Endodermal cell (in vitro differentiated cells): ENCODE data around the gene JRKL. TPM values are rescaled to one million over a fixed set of nuclear protein-coding genes. Genes with fewer than 3 reads are reported as not detected.

Source experiments
- DNase-seq: peaks from one replicate; pipeline ENCODE4 v3.0.0-alpha.2; 2017
- H3K27ac ChIP-seq: 2 replicates; pipeline ENCODE4 v1.5.1; 2013; ENCODE audit warnings: mild to moderate bottlenecking, low read depth, low read length, moderate library complexity
- H3K27me3 ChIP-seq: 2 replicates; pipeline ENCODE4 v1.6.1; 2013; ENCODE audit warnings: mild to moderate bottlenecking, low read length, moderate library complexity; ENCODE audit not compliant: insufficient read depth, control insufficient read depth, poor library complexity, severe bottlenecking
- H3K36me3 ChIP-seq: 2 replicates; pipeline ENCODE4 v1.7.0; 2013; ENCODE audit warnings: mild to moderate bottlenecking, low read length, moderate library complexity; ENCODE audit not compliant: control insufficient read depth, insufficient read depth
- H3K4me1 ChIP-seq: one replicate; pipeline ENCODE4 v1.7.0; 2013; ENCODE audit warnings: low read length; ENCODE audit not compliant: control insufficient read depth, insufficient read depth
- H3K4me3 ChIP-seq: 2 replicates; pipeline ENCODE4 v1.5.1; 2013; ENCODE audit warnings: mild to moderate bottlenecking, low read length, moderate library complexity
- H3K9ac ChIP-seq: 2 replicates; pipeline ENCODE4 v1.6.1; 2013; ENCODE audit warnings: mild to moderate bottlenecking, low read length, moderate library complexity; ENCODE audit not compliant: poor library complexity, severe bottlenecking; ENCODE audit errors: extremely low read depth
- H3K9me3 ChIP-seq: 2 replicates; pipeline ENCODE4 v1.6.1; 2013; ENCODE audit warnings: mild to moderate bottlenecking, low read length, moderate library complexity; ENCODE audit not compliant: control insufficient read depth
- H3K27ac Mint-ChIP-seq: 2 replicates; pipeline ENCODE4 v1.8.0; 2020; ENCODE audit warnings: mixed read lengths
- H3K27me3 Mint-ChIP-seq: 2 replicates; pipeline ENCODE4 v1.8.0; 2021; ENCODE audit warnings: mild to moderate bottlenecking, mixed read lengths; ENCODE audit not compliant: insufficient read depth
- H3K36me3 Mint-ChIP-seq: 2 replicates; pipeline ENCODE4 v1.8.0; 2020; ENCODE audit warnings: low read depth, mixed read lengths
- H3K4me1 Mint-ChIP-seq: 2 replicates; pipeline ENCODE4 v1.8.0; 2020; ENCODE audit warnings: mixed read lengths
- H3K4me3 Mint-ChIP-seq: 2 replicates; pipeline ENCODE4 v1.8.0; 2020; ENCODE audit warnings: mild to moderate bottlenecking, moderate library complexity, mixed read lengths
- H3K9me3 Mint-ChIP-seq: 2 replicates; pipeline ENCODE4 v1.8.0; 2020; ENCODE audit warnings: mild to moderate bottlenecking, mixed read lengths
- WGBS, 2 experiments: methylation state at CpG; one replicate each; pipeline versions ENCODE4 v1.1.5 to v1.1.7; 2013; ENCODE audit warnings: missing lambda C conversion rate in 2 of 2, mixed read lengths in 1 of 2; ENCODE audit not compliant: insufficient coverage in 1 of 2, insufficient read length in 1 of 2; 5-methylcytosine and 5-hydroxymethylcytosine counted together
- total RNA-seq, 2 donors: library from RNA; stranded (reverse); fragmentation: NEBNext Ultra II Directional in 1 of 2; extraction: Animal tissue kit (Norgen Biotek cat#: 25700) in 1 of 2; gene quantifications; 2 replicates in 1 of 2; 3 replicates in 1 of 2; pipeline ENCODE4 v1.2.1, GENCODE V29; 2021
- TF ChIP-seq, protein P1 (sequence below): fragments of 200-600 bp; sonication (generic); conservative IDR thresholded peaks from 2 replicates; pipeline ENCODE4 v1.5.0; 2021; ENCODE audit warnings: antibody characterized with exemption, mild to moderate bottlenecking

Gene JRKL
- total RNA-seq, 2 donors from 2014 or later, result 6.2 to 8.4 TPM

DNA sequence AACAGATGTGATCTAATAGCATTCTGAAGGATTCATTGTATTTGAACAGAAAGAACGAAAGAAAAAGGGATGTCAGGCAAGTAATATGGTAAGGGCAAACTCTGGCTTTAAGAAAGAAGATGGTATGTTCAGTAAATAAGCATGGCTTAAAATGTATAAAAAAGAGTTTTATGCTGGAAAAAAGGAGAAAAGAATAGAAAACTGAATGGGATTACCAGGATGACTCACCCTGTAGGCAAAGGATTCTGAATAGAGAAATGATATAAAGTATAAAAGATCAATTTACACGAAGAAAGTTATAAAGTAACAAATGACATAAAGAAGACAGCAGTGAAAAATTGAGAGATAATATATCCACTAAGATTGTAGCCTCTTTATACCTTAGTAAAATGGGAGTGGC lies 4.6 kb upstream of the JRKL start:
- H3K4me1 ChIP-seq, result peaks cover 3% of the 10 kb centered on the region
- no peaks in the 10 kb centered on the region for H3K27me3 ChIP-seq
- H3K4me3 ChIP-seq, result no peak overlapping the region
- DNase-seq, result no peak
- no peaks in the 10 kb centered on the region for H3K27me3 Mint-ChIP-seq
- no peaks in the 10 kb centered on the region for H3K9me3 ChIP-seq
- peaks cover 5% of the 10 kb centered on the region for H3K4me1 Mint-ChIP-seq
- no peak overlapping the region for H3K27ac ChIP-seq
- peaks cover 11% of the 10 kb centered on the region for H3K36me3 Mint-ChIP-seq
- H3K9ac ChIP-seq, result no peak overlapping the region
- no peak overlapping the region for H3K4me3 Mint-ChIP-seq
- TF ChIP-seq, protein P1, sequence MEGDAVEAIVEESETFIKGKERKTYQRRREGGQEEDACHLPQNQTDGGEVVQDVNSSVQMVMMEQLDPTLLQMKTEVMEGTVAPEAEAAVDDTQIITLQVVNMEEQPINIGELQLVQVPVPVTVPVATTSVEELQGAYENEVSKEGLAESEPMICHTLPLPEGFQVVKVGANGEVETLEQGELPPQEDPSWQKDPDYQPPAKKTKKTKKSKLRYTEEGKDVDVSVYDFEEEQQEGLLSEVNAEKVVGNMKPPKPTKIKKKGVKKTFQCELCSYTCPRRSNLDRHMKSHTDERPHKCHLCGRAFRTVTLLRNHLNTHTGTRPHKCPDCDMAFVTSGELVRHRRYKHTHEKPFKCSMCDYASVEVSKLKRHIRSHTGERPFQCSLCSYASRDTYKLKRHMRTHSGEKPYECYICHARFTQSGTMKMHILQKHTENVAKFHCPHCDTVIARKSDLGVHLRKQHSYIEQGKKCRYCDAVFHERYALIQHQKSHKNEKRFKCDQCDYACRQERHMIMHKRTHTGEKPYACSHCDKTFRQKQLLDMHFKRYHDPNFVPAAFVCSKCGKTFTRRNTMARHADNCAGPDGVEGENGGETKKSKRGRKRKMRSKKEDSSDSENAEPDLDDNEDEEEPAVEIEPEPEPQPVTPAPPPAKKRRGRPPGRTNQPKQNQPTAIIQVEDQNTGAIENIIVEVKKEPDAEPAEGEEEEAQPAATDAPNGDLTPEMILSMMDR, result no peak
- WGBS, 2 experiments, result 82 to 94% methylated on average over 1 of the region's 2 CpGs
- H3K27ac Mint-ChIP-seq, result no peak overlapping the region
- no peaks in the 10 kb centered on the region for H3K9me3 Mint-ChIP-seq
- peaks cover 36% of the 10 kb centered on the region for H3K36me3 ChIP-seq

DNA sequence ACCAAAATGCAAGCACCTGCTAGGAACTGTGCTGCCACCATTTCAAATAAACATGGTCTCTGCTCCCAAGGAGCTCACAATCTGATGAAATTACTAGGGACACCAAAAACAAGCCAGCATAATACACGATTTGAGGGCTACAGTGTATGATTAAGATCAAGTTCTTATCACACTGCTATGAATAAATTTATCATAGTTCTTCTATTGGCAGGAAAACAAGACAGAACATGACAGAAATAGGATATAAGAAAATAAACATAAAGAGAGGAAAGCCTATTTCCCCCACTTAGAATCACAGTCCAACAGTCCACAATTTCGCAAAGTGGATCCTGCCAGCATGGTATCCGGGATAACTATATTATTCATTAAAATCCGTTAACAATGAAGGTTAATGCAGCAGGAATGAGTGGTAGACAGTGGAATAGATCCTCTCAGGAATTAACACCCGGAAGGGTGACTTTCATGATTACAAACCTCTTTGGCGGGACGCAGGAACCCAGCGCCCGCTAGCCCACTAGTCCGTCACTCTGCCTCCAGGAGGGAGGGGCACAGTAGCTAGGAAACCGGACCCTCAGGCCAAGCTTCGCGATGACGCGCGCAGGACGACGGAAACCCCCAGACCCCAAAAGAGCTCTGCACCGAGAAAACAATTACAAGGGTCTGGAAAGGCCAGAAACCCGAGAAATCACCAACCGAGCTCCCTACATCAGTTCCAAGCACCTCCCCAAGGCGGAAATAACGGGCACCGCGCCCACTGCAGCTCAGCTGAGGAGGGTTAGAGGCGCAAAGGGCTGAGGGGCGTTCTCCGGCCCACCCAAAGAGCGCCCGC lies 708 bp upstream of the JRKL start:
- H3K4me1 Mint-ChIP-seq, result peaks cover 8% of the 10 kb centered on the region
- peaks cover 3% of the 10 kb centered on the region for H3K4me1 ChIP-seq
- H3K9me3 Mint-ChIP-seq, result peaks cover 14% of the 10 kb centered on the region
- peak overlapping the region; percentile 97 for H3K27ac ChIP-seq
- H3K36me3 Mint-ChIP-seq, result peaks cover 19% of the 10 kb centered on the region
- peak overlapping the region; percentile 98 for H3K27ac Mint-ChIP-seq
- TF ChIP-seq, protein P1, result no peak
- peak overlapping the region; percentile 92 for H3K4me3 Mint-ChIP-seq
- DNase-seq, result no peak
- H3K9ac ChIP-seq, result peak overlapping the region; percentile 78
- no peaks in the 10 kb centered on the region for H3K27me3 Mint-ChIP-seq
- H3K9me3 ChIP-seq, result peaks cover 21% of the 10 kb centered on the region
- no peaks in the 10 kb centered on the region for H3K27me3 ChIP-seq
- peak overlapping the region; percentile 93 for H3K4me3 ChIP-seq
- 0 to 1% methylated on average over 5 to 30 of the region's 30 CpGs for WGBS, 2 experiments
- H3K36me3 ChIP-seq, result peaks cover 20% of the 10 kb centered on the region

GRCh38 chr11:96390488-96390792 lies 627 bp downstream of the JRKL start:
- Mint-ChIP-seq H3K4me1 (peaks cover 8% of the 10 kb centered on the region), H3K4me3 (peak overlapping the region; percentile 92), H3K9me3 (peaks cover 14% of the 10 kb centered on the region), H3K27me3 (no peaks in the 10 kb centered on the region), H3K27ac (peak overlapping the region; percentile 98), H3K36me3 (peaks cover 17% of the 10 kb centered on the region)
- no peak for DNase-seq
- Histone ChIP-seq H3K9me3 (peaks cover 21% of the 10 kb centered on the region), H3K4me1 (peaks cover 3% of the 10 kb centered on the region), H3K4me3 (peak overlapping the region; percentile 93), H3K27ac (peak overlapping the region; percentile 76), H3K27me3 (no peaks in the 10 kb centered on the region), H3K36me3 (peaks cover 13% of the 10 kb centered on the region), H3K9ac (peak overlapping the region; percentile 78)
- TF ChIP-seq, protein P1, result no peak
- WGBS, 2 experiments, result 76 to 90% methylated on average over 5 to 6 of the region's 6 CpGs
